MM.1S (cell line): ENCODE measurements around the gene DSCAM.

Experiments
- DNase-seq: peaks from one replicate; pipeline ENCODE4 v3.0.0-alpha.2; 2015
- H2AFZ ChIP-seq: fragments of 300-600 bp; sonication (generic); 2 replicates; pipeline ENCODE4 v1.6.0; 2016; ENCODE audit warnings: antibody characterized with exemption, low read length
- H3F3A ChIP-seq: fragments of 300-600 bp; sonication (generic); 2 replicates; pipeline ENCODE4 v1.6.1; 2016; ENCODE audit warnings: mild to moderate bottlenecking, antibody characterized with exemption, low read length, moderate library complexity, mixed read lengths; ENCODE audit not compliant: insufficient read depth
- H3K27ac ChIP-seq: fragments of 300-600 bp; sonication (generic); 2 replicates; pipeline ENCODE4 v1.5.1; 2016; ENCODE audit warnings: mild to moderate bottlenecking, low read length
- H3K27me3 ChIP-seq: fragments of 300-600 bp; sonication (generic); replicated peaks from 2 replicates; pipeline ENCODE4 v1.6.0; 2016; ENCODE audit warnings: low read length; ENCODE audit not compliant: insufficient read depth
- H3K36me3 ChIP-seq: fragments of 300-600 bp; sonication (generic); replicated peaks from 2 replicates; pipeline ENCODE4 v1.6.1; 2016; ENCODE audit warnings: mild to moderate bottlenecking, low read length, mixed read lengths; ENCODE audit not compliant: insufficient read depth
- H3K4me1 ChIP-seq: fragments of 300-600 bp; sonication (generic); 2 replicates; pipeline ENCODE4 v1.6.1; 2016; ENCODE audit warnings: low read length, mixed read lengths
- H3K4me2 ChIP-seq: fragments of 300-600 bp; sonication (generic); 2 replicates; pipeline ENCODE4 v1.6.0; 2016; ENCODE audit warnings: low read depth, low read length
- H3K4me3 ChIP-seq: fragments of 300-600 bp; sonication (generic); 2 replicates; pipeline ENCODE4 v1.5.1; 2016; ENCODE audit warnings: low read length, mixed read lengths
- H3K79me2 ChIP-seq: fragments of 300-600 bp; sonication (generic); 2 replicates; pipeline ENCODE4 v1.6.1; 2016; ENCODE audit warnings: mixed run types, low read length, mixed read lengths
- H3K9ac ChIP-seq: fragments of 300-600 bp; sonication (generic); 2 replicates; pipeline ENCODE4 v1.6.1; 2016; ENCODE audit warnings: low read length, mixed read lengths
- H3K9me2 ChIP-seq: fragments of 300-600 bp; sonication (generic); replicated peaks from 2 replicates; pipeline ENCODE4 v1.6.1; 2016; ENCODE audit warnings: mild to moderate bottlenecking, low read length, mixed read lengths; ENCODE audit not compliant: insufficient read depth
- H3K9me3 ChIP-seq: fragments of 300-600 bp; sonication (generic); replicated peaks from 2 replicates; pipeline ENCODE4 v1.6.1; 2016; ENCODE audit warnings: mild to moderate bottlenecking, low read length, mixed read lengths; ENCODE audit not compliant: insufficient read depth
- H4K20me1 ChIP-seq: fragments of 300-600 bp; sonication (generic); 2 replicates; pipeline ENCODE4 v1.6.1; 2016; ENCODE audit warnings: mild to moderate bottlenecking, low read length, moderate library complexity, mixed read lengths; ENCODE audit not compliant: insufficient read depth
- CTCF ChIP-seq: fragments of 300-600 bp; sonication (generic); IDR thresholded peaks from 2 replicates; pipeline ENCODE4 v1.5.1; 2016; ENCODE audit warnings: antibody characterized with exemption, low read length, mixed read lengths
- EZH2 ChIP-seq: fragments of 300-600 bp; sonication (generic); optimal IDR thresholded peaks from 2 replicates; pipeline ENCODE3; 2017; ENCODE audit warnings: low read depth, mild to moderate bottlenecking, antibody characterized with exemption, low read length, mixed read lengths
- EZH2phosphoT487 ChIP-seq: fragments of 300-600 bp; sonication (generic); IDR thresholded peaks from 2 replicates; pipeline ENCODE4 v1.6.1; 2018; ENCODE audit warnings: antibody characterized with exemption, low read length

Gene DSCAM

GRCh38 chr21:40568807-40569206 is 278.2 kb downstream of the DSCAM start:
- Histone ChIP-seq H3K36me3 (no peaks in the 10 kb centered on the region), H3F3A (no peaks in the 10 kb centered on the region), H4K20me1 (no peaks in the 10 kb centered on the region), H3K79me2 (no peaks in the 10 kb centered on the region), H3K4me2 (no peak overlapping the region), H3K9me3 (no peaks in the 10 kb centered on the region), H3K9me2 (no peaks in the 10 kb centered on the region), H3K4me1 (no peaks in the 10 kb centered on the region), H3K4me3 (no peak overlapping the region), H3K27me3 (no peaks in the 10 kb centered on the region), H3K27ac (no peak overlapping the region), H3K9ac (no peak overlapping the region), H2AFZ (no peak overlapping the region)
- no peak for TF ChIP-seq CTCF
- TF ChIP-seq EZH2phosphoT487: no peak
- TF ChIP-seq EZH2: no peak
- no peak for DNase-seq

GRCh38 chr21:40567501-40567900 is 279.5 kb downstream of the DSCAM start:
- Histone ChIP-seq H3K9ac (no peak overlapping the region), H2AFZ (no peak overlapping the region), H3F3A (no peaks in the 10 kb centered on the region), H3K4me3 (no peak overlapping the region), H3K27me3 (no peaks in the 10 kb centered on the region), H3K4me1 (no peaks in the 10 kb centered on the region), H3K27ac (no peak overlapping the region), H3K9me3 (no peaks in the 10 kb centered on the region), H3K9me2 (no peaks in the 10 kb centered on the region), H4K20me1 (no peaks in the 10 kb centered on the region), H3K4me2 (no peak overlapping the region), H3K79me2 (no peaks in the 10 kb centered on the region), H3K36me3 (no peaks in the 10 kb centered on the region)
- DNase-seq: no peak
- no peak for TF ChIP-seq EZH2

GRCh38 chr21:40566486-40566885 is 280.5 kb downstream of the DSCAM start:
- H3K9ac ChIP-seq: no peak overlapping the region
- TF ChIP-seq CTCF (no peak), EZH2phosphoT487 (no peak), EZH2 (no peak)
- no peak overlapping the region for H3K4me3 ChIP-seq
- no peak overlapping the region for H3K4me2 ChIP-seq
- H3K9me2 ChIP-seq: no peaks in the 10 kb centered on the region
- no peaks in the 10 kb centered on the region for H3K36me3 ChIP-seq
- no peaks in the 10 kb centered on the region for H3F3A ChIP-seq
- H3K79me2 ChIP-seq: no peaks in the 10 kb centered on the region
- no peak overlapping the region for H2AFZ ChIP-seq
- no peaks in the 10 kb centered on the region for H3K27me3 ChIP-seq
- DNase-seq: no peak
- no peaks in the 10 kb centered on the region for H3K4me1 ChIP-seq
- no peaks in the 10 kb centered on the region for H3K9me3 ChIP-seq
- H4K20me1 ChIP-seq: no peaks in the 10 kb centered on the region
- no peak overlapping the region for H3K27ac ChIP-seq

GRCh38 chr21:40564318-40564717 is 282.6 kb downstream of the DSCAM start:
- H3F3A ChIP-seq: no peaks in the 10 kb centered on the region
- no peaks in the 10 kb centered on the region for H3K79me2 ChIP-seq
- no peaks in the 10 kb centered on the region for H3K27me3 ChIP-seq
- no peak overlapping the region for H3K27ac ChIP-seq
- DNase-seq: no peak
- H3K9me2 ChIP-seq: no peaks in the 10 kb centered on the region
- no peak for TF ChIP-seq EZH2phosphoT487
- no peak for TF ChIP-seq CTCF
- no peak for TF ChIP-seq EZH2
- H2AFZ ChIP-seq: no peak overlapping the region
- no peaks in the 10 kb centered on the region for H4K20me1 ChIP-seq
- H3K4me1 ChIP-seq: no peaks in the 10 kb centered on the region
- H3K4me2 ChIP-seq: no peak overlapping the region
- no peaks in the 10 kb centered on the region for H3K9me3 ChIP-seq
- no peaks in the 10 kb centered on the region for H3K36me3 ChIP-seq
- no peak overlapping the region for H3K9ac ChIP-seq
- no peak overlapping the region for H3K4me3 ChIP-seq
